Measurements from ENCODE around the gene HSP90AB1.

Gene HSP90AB1

GRCh38 chr6:44246663-44247337 lies at the start of gene HSP90AB1:
Gene HSP90AB1 (plus strand): TSS chr6:44247101. CDS start chr6:44248630, 1,529 bp downstream.
- DNase-seq (ENCODE audit: low read depth in 2 of 2) = peak; percentile 87 to 96

- no peak for DNase-seq (ENCODE audit: low read depth in 2 of 2)
Measured at GRCh38 chr6:44198684-44199083, 48.2 kb upstream of the HSP90AB1 start.

- DNase-seq (ENCODE audit: low read depth in 2 of 2) = no peak
Measured at GRCh38 chr6:44199883-44200282, 47.0 kb upstream of the HSP90AB1 start.

GRCh38 chr6:44201200-44201599 lies 45.7 kb upstream of the HSP90AB1 start:
- DNase-seq (ENCODE audit: low read depth in 2 of 2) = no peak

- DNase-seq (ENCODE audit: low read depth in 2 of 2) = no peak
Measured at GRCh38 chr6:44201638-44202303, 45.1 kb upstream of the HSP90AB1 start.

GRCh38 chr6:44202332-44202971 lies 44.4 kb upstream of the HSP90AB1 start:
- DNase-seq (ENCODE audit: low read depth in 2 of 2) = no peak

GRCh38 chr6:44202972-44203750 lies 43.7 kb upstream of the HSP90AB1 start:
- DNase-seq (ENCODE audit: low read depth in 2 of 2) = no peak

GRCh38 chr6:44203955-44204354 lies 42.9 kb upstream of the HSP90AB1 start:
- no peak for DNase-seq (ENCODE audit: low read depth in 2 of 2)

- DNase-seq (ENCODE audit: low read depth in 2 of 2) = no peak
Measured at GRCh38 chr6:44207966-44208365, 38.9 kb upstream of the HSP90AB1 start.

GRCh38 chr6:44211284-44211683 lies 35.6 kb upstream of the HSP90AB1 start:
- DNase-seq (ENCODE audit: low read depth in 2 of 2) = no peak

- no peak for DNase-seq (ENCODE audit: low read depth in 2 of 2)
Measured at GRCh38 chr6:44214307-44214706, 32.6 kb upstream of the HSP90AB1 start.

- DNase-seq (ENCODE audit: low read depth in 2 of 2) = no peak
Measured at GRCh38 chr6:44216677-44217331, 30.1 kb upstream of the HSP90AB1 start, which contains the start of gene MYMX. Gene MYMX (plus strand): TSS chr6:44216926. CDS start chr6:44217472, 546 bp downstream.

GRCh38 chr6:44217332-44218143 lies 29.4 kb upstream of the HSP90AB1 start:
- no peak for DNase-seq (ENCODE audit: low read depth in 2 of 2)

- DNase-seq (ENCODE audit: low read depth in 2 of 2) = no peak
Measured at GRCh38 chr6:44219053-44219814, 27.7 kb upstream of the HSP90AB1 start.

- DNase-seq (ENCODE audit: low read depth in 2 of 2) = no peak
Measured at GRCh38 chr6:44219815-44220784, 26.8 kb upstream of the HSP90AB1 start.

GRCh38 chr6:44220913-44221290 lies 26.0 kb upstream of the HSP90AB1 start:
- no peak for DNase-seq (ENCODE audit: low read depth in 2 of 2)

GRCh38 chr6:44221291-44221960 lies 25.5 kb upstream of the HSP90AB1 start:
- DNase-seq (ENCODE audit: low read depth in 2 of 2) = peak; percentile 40 to 46

- no peak for DNase-seq (ENCODE audit: low read depth in 2 of 2)
Measured at GRCh38 chr6:44221961-44222335, 25.0 kb upstream of the HSP90AB1 start.

All from stimulated activated CD4-positive, alpha-beta T cell treated with anti-CD3 and anti-CD28 coated beads, Interleukin-1b, Interleukin-23, amount 100 ng/mL, for 1 hour (primary cell).